ENCODE measurements around the gene SOX9. TPM values are rescaled to one million over a fixed set of nuclear protein-coding genes. Genes with fewer than 3 reads are reported as not detected.
A peak's percentile ranks its signal among the peaks of the same experiment; 100 is the strongest.

Gene SOX9
- total and polyA plus RNA-seq, 2 of the 8 experiments (the other 6 are each of a cell fraction or from before 2014, with no cell fraction given): 1.9 to 4.9 TPM

DNA sequence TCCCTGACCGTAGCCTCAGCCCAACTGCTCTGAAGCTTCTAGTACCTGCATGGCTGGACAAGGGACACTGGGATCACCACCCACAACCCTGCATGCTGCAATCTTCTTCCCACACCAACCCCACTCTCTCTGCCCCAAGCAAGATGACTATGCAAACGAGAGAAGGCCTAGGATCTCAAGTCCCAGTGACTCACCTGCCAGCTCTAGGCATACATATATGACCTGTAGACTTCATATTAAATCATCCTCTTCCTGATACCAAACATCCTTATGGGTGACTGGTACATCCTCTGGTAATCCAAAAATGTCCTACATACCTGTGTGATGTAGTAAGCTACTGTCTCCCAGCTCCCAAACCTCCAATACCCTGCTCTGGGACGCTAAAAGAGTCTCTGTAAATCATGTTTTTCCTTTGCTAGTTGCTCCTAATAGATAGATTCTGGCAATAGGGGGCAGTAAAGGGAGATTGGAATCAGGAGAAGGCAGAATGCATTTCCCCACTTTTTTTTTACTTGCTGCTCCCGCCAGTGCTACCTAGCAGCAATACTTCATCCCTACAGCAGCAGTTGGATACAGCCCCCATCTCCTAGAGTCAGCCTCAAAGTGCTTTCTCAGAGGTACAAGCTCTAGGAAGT, 43.4 kb upstream of the SOX9 start:
- 77% methylated on average over 4 of the region's 4 CpGs; no CpG with 5 or more reads in 1 of the 2 experiments for WGBS, 2 experiments (ENCODE audit: extremely low coverage in 1 of 2, insufficient coverage in 1 of 2, insufficient read length in 1 of 2, insufficient replicate concordance in 2 of 2, low coverage in 1 of 2, low lambda C conversion rate in 2 of 2, missing lambda C conversion rate in 1 of 2)
- Histone ChIP-seq H2BK20ac (ENCODE audit: low read length) (no peak overlapping the region), H3K23me2 (ENCODE audit: low read depth, low read length) (no peaks in the 10 kb centered on the region), H3K14ac (ENCODE audit: insufficient read length) (no peak overlapping the region), H2BK12ac (ENCODE audit: low read depth, low read length) (no peak overlapping the region), H3K4me3 (ENCODE audit: extremely low read depth in 1 of 4, insufficient read depth in 2 of 4, low read depth in 3 of 4, low read length in 4 of 4) (no peak overlapping the region), H3K36me3 (ENCODE audit: control insufficient read depth in 2 of 4, insufficient read depth in 4 of 4, low read length in 3 of 4) (no peaks in the 10 kb centered on the region), H2AFZ (ENCODE audit: low read length) (no peak overlapping the region), H3K4me1 (replicated peaks in 1 of 4; ENCODE audit: control insufficient read depth in 3 of 4, insufficient read depth in 4 of 4, low read length in 3 of 4) (no peaks in the 10 kb centered on the region), H2AK5ac (ENCODE audit: low read depth, low read length) (no peak overlapping the region), H3K79me2 (ENCODE audit: control insufficient read depth in 1 of 2, insufficient read depth in 2 of 2, low read length in 2 of 2) (no peaks in the 10 kb centered on the region), H4K20me1 (replicated peaks in 1 of 2; ENCODE audit: control insufficient read depth in 1 of 2, insufficient read depth in 2 of 2, low read length in 2 of 2) (no peaks in the 10 kb centered on the region), H2BK5ac (ENCODE audit: low read depth, low read length) (no peak overlapping the region), H3K9me3 (ENCODE audit: insufficient read depth in 2 of 2, low read depth in 1 of 2, low read length in 1 of 2) (no peaks in the 10 kb centered on the region), H3K4me2 (ENCODE audit: insufficient read depth in 1 of 2, low read depth in 2 of 2, low read length in 2 of 2) (no peak overlapping the region), H3K18ac (ENCODE audit: extremely low read depth, low read length) (no peak overlapping the region), H2BK120ac (replicated peaks; ENCODE audit: low read depth, low read length) (no peak overlapping the region), H2BK15ac (ENCODE audit: low read length) (no peak overlapping the region), H4K5ac (ENCODE audit: insufficient read length, low read depth, low read length) (no peak overlapping the region), H3K27me3 (replicated peaks in 1 of 4; ENCODE audit: control insufficient read depth in 3 of 4, extremely low read depth in 1 of 4, insufficient read depth in 3 of 4, low read length in 3 of 4) (no peaks in the 10 kb centered on the region), H4K91ac (replicated peaks; ENCODE audit: insufficient read length, low read length) (no peak overlapping the region), H3K79me1 (ENCODE audit: low read depth, low read length) (no peaks in the 10 kb centered on the region), H3K9ac (replicated peaks in 1 of 4; ENCODE audit: extremely low read depth in 1 of 4, low read depth in 3 of 4, low read length in 3 of 4) (no peak overlapping the region), H4K8ac (ENCODE audit: extremely low read depth, insufficient read depth, low read length) (no peak overlapping the region), H3K4ac (replicated peaks; ENCODE audit: insufficient read length, low read depth, low read length) (no peak overlapping the region), H3K23ac (ENCODE audit: insufficient read length) (no peak overlapping the region), H3K56ac (replicated peaks; ENCODE audit: insufficient read length, low read depth, low read length) (no peak overlapping the region), H3K27ac (ENCODE audit: low read depth, low read length) (no peak overlapping the region)
- ChIA-PET CTCF (ENCODE audit: partially characterized antibody) (interaction anchor here (0.7 to 2.8 kb wide), 26 partner anchors 9 to 809 kb away, joined by 3 to 16 read pairs (median 4); no protein-coding TSS in a partner anchor), POLR2A (ENCODE audit: partially characterized antibody) (no interaction called here)
- DNase-seq (ENCODE audit: low read depth in 1 of 2, low spot score in 2 of 2) (no peak), FAIRE-seq (no peak)
- TF ChIP-seq SP4 (IDR thresholded peaks at IDR 0.05; ENCODE audit: low read length) (no peak), RAD21 (IDR thresholded peaks at IDR 0.05 in 1 of 2, conservative IDR thresholded peaks at IDR 0.05 in 1 of 2; ENCODE audit: low read depth in 2 of 2, low read length in 2 of 2) (peak; percentile 36 to 44), CTBP2 (IDR thresholded peaks at IDR 0.05; ENCODE audit: borderline replicate concordance, insufficient read depth, insufficient read length, low read length) (no peak), CBX8 (IDR thresholded peaks at IDR 0.05; ENCODE audit: borderline replicate concordance, low read depth, low read length) (no peak), SRF (IDR thresholded peaks at IDR 0.05; ENCODE audit: low read depth, low read length) (no peak), RNF2 (IDR thresholded peaks at IDR 0.05; ENCODE audit: borderline replicate concordance, low read depth, low read length, missing control alignments, poor library complexity, severe bottlenecking) (no peak), KDM1A (IDR thresholded peaks at IDR 0.05; ENCODE audit: borderline replicate concordance, low read length) (no peak)
- TF ChIP-seq, protein P1, sequence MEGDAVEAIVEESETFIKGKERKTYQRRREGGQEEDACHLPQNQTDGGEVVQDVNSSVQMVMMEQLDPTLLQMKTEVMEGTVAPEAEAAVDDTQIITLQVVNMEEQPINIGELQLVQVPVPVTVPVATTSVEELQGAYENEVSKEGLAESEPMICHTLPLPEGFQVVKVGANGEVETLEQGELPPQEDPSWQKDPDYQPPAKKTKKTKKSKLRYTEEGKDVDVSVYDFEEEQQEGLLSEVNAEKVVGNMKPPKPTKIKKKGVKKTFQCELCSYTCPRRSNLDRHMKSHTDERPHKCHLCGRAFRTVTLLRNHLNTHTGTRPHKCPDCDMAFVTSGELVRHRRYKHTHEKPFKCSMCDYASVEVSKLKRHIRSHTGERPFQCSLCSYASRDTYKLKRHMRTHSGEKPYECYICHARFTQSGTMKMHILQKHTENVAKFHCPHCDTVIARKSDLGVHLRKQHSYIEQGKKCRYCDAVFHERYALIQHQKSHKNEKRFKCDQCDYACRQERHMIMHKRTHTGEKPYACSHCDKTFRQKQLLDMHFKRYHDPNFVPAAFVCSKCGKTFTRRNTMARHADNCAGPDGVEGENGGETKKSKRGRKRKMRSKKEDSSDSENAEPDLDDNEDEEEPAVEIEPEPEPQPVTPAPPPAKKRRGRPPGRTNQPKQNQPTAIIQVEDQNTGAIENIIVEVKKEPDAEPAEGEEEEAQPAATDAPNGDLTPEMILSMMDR (IDR thresholded peaks at IDR 0.05; ENCODE audit: control extremely low read depth in 1 of 3, insufficient read depth in 1 of 3, low read depth in 1 of 3, low read length in 3 of 3): peak in 2 of 3 experiments; percentile 14 to 51; a peak in 2 of 4 replicates
